Measurements from ENCODE around the gene AASDH.

GRCh38 chr4:56298236-56298635, 89.1 kb downstream of the AASDH start:
- TF ChIP-seq ZFP3 (CRISPR knock-in tag; IDR thresholded peaks at IDR 0.05), result no peak
- no peak for TF ChIP-seq PATZ1 (CRISPR knock-in tag; IDR thresholded peaks at IDR 0.05; ENCODE audit: borderline replicate concordance)
- TF ChIP-seq GLIS3 (CRISPR knock-in tag; IDR thresholded peaks at IDR 0.05), result no peak
- TF ChIP-seq OSR1 (CRISPR knock-in tag; IDR thresholded peaks at IDR 0.05), result no peak
- no peak for TF ChIP-seq TCF4 (CRISPR knock-in tag; IDR thresholded peaks at IDR 0.05; ENCODE audit: borderline replicate concordance)
- no peak for TF ChIP-seq POU6F1 (CRISPR knock-in tag; IDR thresholded peaks at IDR 0.05; ENCODE audit: borderline replicate concordance, low read depth)
- TF ChIP-seq ISL1 (CRISPR knock-in tag; IDR thresholded peaks at IDR 0.05), result no peak
- TF ChIP-seq CSRNP3 (CRISPR knock-in tag; IDR thresholded peaks at IDR 0.05), result no peak
- no peak for TF ChIP-seq RARB (CRISPR knock-in tag; IDR thresholded peaks at IDR 0.05)
- TF ChIP-seq ZC3H10 (CRISPR knock-in tag; IDR thresholded peaks at IDR 0.05), result no peak
- TF ChIP-seq ZNF565 (CRISPR knock-in tag; conservative IDR thresholded peaks at IDR 0.05; ENCODE audit: low read depth), result no peak
- TF ChIP-seq ZNF8 (CRISPR knock-in tag; IDR thresholded peaks at IDR 0.05), result no peak
- no peak for TF ChIP-seq BACH2 (CRISPR knock-in tag; IDR thresholded peaks at IDR 0.05; ENCODE audit: borderline replicate concordance)
- no peak for TF ChIP-seq ZNF70 (CRISPR knock-in tag; IDR thresholded peaks at IDR 0.05)
